Fibroblast of lung (primary cell): ENCODE measurements around the gene TTC13. TPM values are rescaled to one million over a fixed set of nuclear protein-coding genes. Genes with fewer than 3 reads are reported as not detected.
A peak's percentile ranks its signal among the peaks of the same experiment; 100 is the strongest.

Experiments
- DNase-seq, 2 donors: peaks; one replicate each; pipeline versions ENCODE4 v3.0.0 to v3.0.0-alpha.2; 2010; ENCODE audit warnings: low read depth in 2 of 2
- H2AFZ ChIP-seq: 2 replicates; pipeline ENCODE4 v1.5.1; 2012; ENCODE audit warnings: low read length, control low read depth, inconsistent platforms
- H3K27ac ChIP-seq: 2 replicates; pipeline ENCODE4 v1.5.1; 2011; ENCODE audit warnings: low read length, control low read depth; ENCODE audit not compliant: insufficient read depth
- H3K27me3 ChIP-seq: 2 replicates; pipeline ENCODE4 v1.5.1; 2011; ENCODE audit warnings: mild to moderate bottlenecking, low read length; ENCODE audit not compliant: control insufficient read depth, insufficient read depth
- H3K36me3 ChIP-seq: 2 replicates; pipeline ENCODE4 v1.5.1; 2011; ENCODE audit warnings: low read length; ENCODE audit not compliant: control insufficient read depth, insufficient read depth
- H3K4me1 ChIP-seq: 2 replicates; pipeline ENCODE4 v1.5.1; 2011; ENCODE audit warnings: low read length; ENCODE audit not compliant: control insufficient read depth, insufficient read depth; ENCODE audit errors: extremely low read depth
- H3K4me2 ChIP-seq: 2 replicates; pipeline ENCODE4 v1.5.1; 2011; ENCODE audit warnings: low read length, control low read depth; ENCODE audit not compliant: insufficient read depth; ENCODE audit errors: extremely low read depth
- H3K4me3 ChIP-seq, 4 experiments: fragments of 200-600 bp in 1 of 4; sonication (generic) in 1 of 4; replicated peaks in 1 of 4; 2 replicates each; pipeline ENCODE4 v1.5.1; 2011 to 2016; ENCODE audit warnings: low read length in 4 of 4, low read depth in 3 of 4, mild to moderate bottlenecking in 3 of 4, control low read depth in 2 of 4, inconsistent platforms in 1 of 4, mixed read lengths in 1 of 4; ENCODE audit not compliant: insufficient read depth in 1 of 4; ENCODE audit errors: control extremely low read depth in 1 of 4
- H3K79me2 ChIP-seq: 2 replicates; pipeline ENCODE4 v1.5.1; 2012; ENCODE audit warnings: mild to moderate bottlenecking, low read length, inconsistent platforms; ENCODE audit not compliant: control insufficient read depth, insufficient read depth
- H3K9ac ChIP-seq: 2 replicates; pipeline ENCODE4 v1.5.1; 2011; ENCODE audit warnings: mild to moderate bottlenecking, low read length, control low read depth; ENCODE audit not compliant: insufficient read depth
- H3K9me3 ChIP-seq: 2 replicates; pipeline ENCODE4 v1.5.1; 2012; ENCODE audit warnings: low read depth, low read length; ENCODE audit not compliant: control insufficient read depth, insufficient read depth
- H4K20me1 ChIP-seq: 2 replicates; pipeline ENCODE4 v1.5.1; 2011; ENCODE audit warnings: low read length; ENCODE audit not compliant: control insufficient read depth, insufficient read depth; ENCODE audit errors: extremely low read depth
- CTCF ChIP-seq, 2 donors: IDR thresholded peaks in 1 of 2; conservative IDR thresholded peaks in 1 of 2; 1 replicate in 1 of 2; 2 replicates in 1 of 2; pipeline ENCODE4 v1.5.1; 2011 to 2012; ENCODE audit warnings: low read length in 2 of 2, control low read depth in 1 of 2, inconsistent platforms in 1 of 2, low read depth in 1 of 2, mild to moderate bottlenecking in 1 of 2
- EZH2 ChIP-seq: IDR thresholded peaks from 2 replicates; pipeline ENCODE4 v1.5.1; 2012; ENCODE audit warnings: low read length, control low read depth, mild to moderate bottlenecking; ENCODE audit errors: missing control alignments
- polyA plus RNA-seq, 2 donors: library from polyadenylated mRNA; depleted of rRNA in 1 of 2; stranded (reverse) in 1 of 2; unstranded in 1 of 2; fragments of >200 nt; gene quantifications; 2 replicates each; pipeline ENCODE4 v1.2.1, GENCODE V29; 2011 to 2012; ENCODE audit warnings: missing spikeins in 1 of 2
- total RNA-seq: library from RNA; depleted of rRNA; stranded (reverse); fragments of >200 nt; gene quantifications from 2 replicates; pipeline ENCODE4 v1.2.1, GENCODE V29; 2014

TTC13 gene
- total and polyA plus RNA-seq, 2 donors (not counting 1 experiment from before 2014, with no cell fraction given): 8.0 to 16.2 TPM

DNA sequence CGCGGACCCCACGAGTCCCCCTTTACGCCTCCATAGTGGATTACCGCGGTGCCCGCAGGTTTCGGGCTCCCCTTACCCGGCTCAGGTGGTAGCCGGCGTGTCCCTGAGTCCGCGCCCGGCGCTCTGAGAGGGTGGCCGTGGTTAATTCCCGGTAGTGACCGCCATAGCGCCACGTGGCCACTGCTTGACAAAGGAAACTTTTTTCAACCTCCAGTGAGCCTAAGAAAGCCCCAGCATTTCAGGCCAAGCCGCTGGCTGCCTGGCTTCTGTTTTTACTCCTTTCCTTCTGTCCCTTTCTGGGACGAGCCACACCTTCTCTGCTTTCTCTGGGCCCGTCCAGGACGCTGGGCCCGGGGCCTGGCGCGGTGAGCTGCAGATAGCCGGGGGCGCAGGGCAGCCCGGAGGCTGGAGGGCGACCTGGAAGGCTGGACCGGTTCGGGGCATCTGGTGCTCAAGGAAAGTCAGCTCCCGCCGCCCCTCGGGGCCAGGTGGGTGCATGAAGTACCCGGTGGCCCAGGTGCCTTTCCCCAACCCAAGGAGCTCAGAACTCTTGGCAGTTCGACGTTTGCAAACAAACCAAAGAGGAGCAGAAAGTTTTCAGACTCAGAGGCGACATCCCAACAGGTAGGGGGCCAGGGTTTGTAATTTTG lies 109.8 kb downstream of the TTC13 start:
- Histone ChIP-seq H3K36me3 (peaks cover 7% of the 10 kb centered on the region), H2AFZ (peak overlapping the region; percentile 45), H3K4me2 (peak overlapping the region; percentile 85), H4K20me1 (no peaks in the 10 kb centered on the region), H3K79me2 (peaks cover 40% of the 10 kb centered on the region), H3K4me1 (peaks cover 15% of the 10 kb centered on the region), H3K9me3 (no peaks in the 10 kb centered on the region), H3K4me3 (peak overlapping the region; percentile 42 to 61 (median 53)), H3K9ac (peak overlapping the region; percentile 79), H3K27me3 (no peaks in the 10 kb centered on the region), H3K27ac (peak overlapping the region; percentile 87)
- DNase-seq: peak in 1 of 2 donors; percentile 24
- TF ChIP-seq EZH2 (no peak), CTCF (conservative IDR thresholded peaks at IDR 0.05 in 1 of 2, IDR thresholded peaks at IDR 0.05 in 1 of 2; ENCODE audit: low read depth in 1 of 2, low read length in 2 of 2) (no peak)

DNA sequence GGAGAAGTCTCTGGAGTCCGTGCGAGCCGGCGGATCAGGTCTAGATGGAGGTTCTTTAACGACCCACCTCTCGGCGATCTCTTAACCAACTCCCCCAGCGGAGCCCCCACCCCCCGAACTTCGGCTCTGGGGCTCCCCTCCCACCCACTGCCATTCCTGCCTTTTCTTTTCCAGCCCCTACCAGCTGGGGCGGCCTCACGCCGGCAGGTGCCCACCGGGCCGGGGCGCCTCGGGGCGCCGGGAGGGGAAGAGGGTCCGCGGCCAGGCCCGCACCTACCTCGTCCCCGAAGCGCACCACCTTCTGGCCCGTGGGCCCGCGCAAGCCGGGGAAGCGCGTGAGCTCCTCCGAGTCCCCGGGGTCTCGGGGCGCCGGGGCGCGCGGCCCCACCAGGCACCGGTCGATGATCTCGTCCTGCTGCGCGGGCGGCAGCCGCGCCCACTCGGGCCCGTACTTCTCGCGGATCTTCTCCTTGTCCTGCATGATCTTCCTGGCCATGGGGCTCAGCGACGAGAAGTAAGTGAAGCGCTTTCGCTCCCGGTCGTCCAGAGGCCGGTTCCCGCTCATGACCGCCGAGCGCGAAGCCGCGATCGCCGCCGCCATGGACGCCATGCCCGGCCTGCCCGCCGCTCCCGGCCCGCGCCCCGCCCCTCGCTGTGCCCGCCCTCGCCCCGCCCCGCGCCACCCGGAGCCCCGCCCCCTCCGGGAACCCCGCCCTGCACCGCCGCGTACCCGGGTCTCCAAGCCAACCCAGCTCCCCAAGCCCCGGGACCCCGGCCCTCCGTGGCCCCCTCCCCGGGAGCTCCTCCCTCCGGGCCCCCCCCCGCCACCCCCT lies 110.5 kb downstream of the TTC13 start, which contains the start of gene C1orf198:
Gene C1orf198 (minus strand): TSS at position 619 of the 833 bp plus-strand sequence. CDS start 9 bp downstream, at position 610.
- Histone ChIP-seq H3K9me3 (no peaks in the 10 kb centered on the region), H4K20me1 (no peaks in the 10 kb centered on the region), H3K36me3 (peaks cover 7% of the 10 kb centered on the region), H3K27me3 (no peaks in the 10 kb centered on the region), H2AFZ (peak within 1 kb of the TSS; percentile 62), H3K4me2 (peak within 1 kb of the TSS; percentile 93), H3K27ac (peak within 1 kb of the TSS; percentile 87), H3K9ac (peak within 1 kb of the TSS; percentile 87), H3K79me2 (peaks cover 45% of the 10 kb centered on the region), H3K4me1 (peaks cover 18% of the 10 kb centered on the region), H3K4me3 (peak within 1 kb of the TSS; percentile 81 to 90 (median 86))
- no peak for TF ChIP-seq EZH2
- no peak for TF ChIP-seq CTCF (conservative IDR thresholded peaks at IDR 0.05 in 1 of 2, IDR thresholded peaks at IDR 0.05 in 1 of 2; ENCODE audit: low read depth in 1 of 2, low read length in 2 of 2)
- DNase-seq: peak in 1 of 2 donors; percentile 29
